Progenitor cell of endocrine pancreas (in vitro differentiated cells): ENCODE measurements around the gene RETREG1. TPM values are rescaled to one million over a fixed set of nuclear protein-coding genes. Genes with fewer than 3 reads are reported as not detected.

Source experiments
- DNase-seq: peaks from one replicate; pipeline ENCODE4 v3.0.0; 2021; ENCODE audit warnings: low spot score; ENCODE audit not compliant: unreplicated experiment
- H3K27ac Mint-ChIP-seq: 2 replicates; pipeline ENCODE4 v1.8.0; 2021; ENCODE audit warnings: mild to moderate bottlenecking, moderate library complexity, mixed read lengths
- H3K27me3 Mint-ChIP-seq: 2 replicates; pipeline ENCODE4 v1.8.0; 2021; ENCODE audit warnings: mixed read lengths
- H3K36me3 Mint-ChIP-seq: 2 replicates; pipeline ENCODE4 v1.8.0; 2022; ENCODE audit warnings: mixed read lengths; ENCODE audit not compliant: insufficient read depth
- H3K4me1 Mint-ChIP-seq: 2 replicates; pipeline ENCODE4 v1.8.0; 2021; ENCODE audit warnings: low read depth, mixed read lengths
- H3K4me3 Mint-ChIP-seq: 2 replicates; pipeline ENCODE4 v1.8.0; 2021; ENCODE audit warnings: low read depth, mild to moderate bottlenecking, moderate library complexity, mixed read lengths
- H3K9me3 Mint-ChIP-seq: 2 replicates; pipeline ENCODE4 v1.8.0; 2021; ENCODE audit warnings: low read depth, mixed read lengths
- total RNA-seq: library from RNA; stranded (reverse); gene quantifications from 2 replicates; pipeline ENCODE4 v1.2.1, GENCODE V29; 2021
- TF ChIP-seq, protein P1 (sequence below): fragments of 200-600 bp; sonication (generic); IDR thresholded peaks from one replicate; pipeline ENCODE4 v1.5.0; 2021; ENCODE audit warnings: antibody characterized with exemption, mild to moderate bottlenecking; ENCODE audit not compliant: unreplicated experiment

RETREG1 gene
- total RNA-seq, 1 donor from 2014 or later = 8.0 TPM

DNA sequence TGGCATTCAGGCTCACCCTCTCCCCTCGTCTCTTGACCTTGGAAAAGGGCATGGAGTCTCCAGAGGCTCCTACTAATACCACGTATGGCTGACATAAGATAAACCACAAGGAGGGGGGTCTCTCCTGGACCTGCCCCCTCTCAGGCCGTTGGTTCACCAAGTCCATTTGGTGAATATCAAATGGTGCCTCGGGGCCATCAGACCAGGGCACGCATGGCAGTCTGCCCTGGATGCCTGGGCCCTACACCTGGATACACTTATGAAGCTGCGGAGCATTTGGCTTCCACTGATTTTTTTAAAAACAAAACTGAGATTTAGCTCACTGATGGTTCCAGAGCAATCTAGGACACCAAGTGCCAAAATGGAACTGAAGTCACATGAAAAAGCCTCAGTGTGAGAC, 110.9 kb downstream of the RETREG1 start:
- Mint-ChIP-seq H3K9me3 (peaks cover 5% of the 10 kb centered on the region), H3K36me3 (no peaks in the 10 kb centered on the region), H3K27me3 (no peaks in the 10 kb centered on the region), H3K4me3 (no peak overlapping the region), H3K4me1 (peaks cover 11% of the 10 kb centered on the region), H3K27ac (no peak overlapping the region)
- TF ChIP-seq, protein P1, sequence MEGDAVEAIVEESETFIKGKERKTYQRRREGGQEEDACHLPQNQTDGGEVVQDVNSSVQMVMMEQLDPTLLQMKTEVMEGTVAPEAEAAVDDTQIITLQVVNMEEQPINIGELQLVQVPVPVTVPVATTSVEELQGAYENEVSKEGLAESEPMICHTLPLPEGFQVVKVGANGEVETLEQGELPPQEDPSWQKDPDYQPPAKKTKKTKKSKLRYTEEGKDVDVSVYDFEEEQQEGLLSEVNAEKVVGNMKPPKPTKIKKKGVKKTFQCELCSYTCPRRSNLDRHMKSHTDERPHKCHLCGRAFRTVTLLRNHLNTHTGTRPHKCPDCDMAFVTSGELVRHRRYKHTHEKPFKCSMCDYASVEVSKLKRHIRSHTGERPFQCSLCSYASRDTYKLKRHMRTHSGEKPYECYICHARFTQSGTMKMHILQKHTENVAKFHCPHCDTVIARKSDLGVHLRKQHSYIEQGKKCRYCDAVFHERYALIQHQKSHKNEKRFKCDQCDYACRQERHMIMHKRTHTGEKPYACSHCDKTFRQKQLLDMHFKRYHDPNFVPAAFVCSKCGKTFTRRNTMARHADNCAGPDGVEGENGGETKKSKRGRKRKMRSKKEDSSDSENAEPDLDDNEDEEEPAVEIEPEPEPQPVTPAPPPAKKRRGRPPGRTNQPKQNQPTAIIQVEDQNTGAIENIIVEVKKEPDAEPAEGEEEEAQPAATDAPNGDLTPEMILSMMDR = no peak
- no peak for DNase-seq

DNA sequence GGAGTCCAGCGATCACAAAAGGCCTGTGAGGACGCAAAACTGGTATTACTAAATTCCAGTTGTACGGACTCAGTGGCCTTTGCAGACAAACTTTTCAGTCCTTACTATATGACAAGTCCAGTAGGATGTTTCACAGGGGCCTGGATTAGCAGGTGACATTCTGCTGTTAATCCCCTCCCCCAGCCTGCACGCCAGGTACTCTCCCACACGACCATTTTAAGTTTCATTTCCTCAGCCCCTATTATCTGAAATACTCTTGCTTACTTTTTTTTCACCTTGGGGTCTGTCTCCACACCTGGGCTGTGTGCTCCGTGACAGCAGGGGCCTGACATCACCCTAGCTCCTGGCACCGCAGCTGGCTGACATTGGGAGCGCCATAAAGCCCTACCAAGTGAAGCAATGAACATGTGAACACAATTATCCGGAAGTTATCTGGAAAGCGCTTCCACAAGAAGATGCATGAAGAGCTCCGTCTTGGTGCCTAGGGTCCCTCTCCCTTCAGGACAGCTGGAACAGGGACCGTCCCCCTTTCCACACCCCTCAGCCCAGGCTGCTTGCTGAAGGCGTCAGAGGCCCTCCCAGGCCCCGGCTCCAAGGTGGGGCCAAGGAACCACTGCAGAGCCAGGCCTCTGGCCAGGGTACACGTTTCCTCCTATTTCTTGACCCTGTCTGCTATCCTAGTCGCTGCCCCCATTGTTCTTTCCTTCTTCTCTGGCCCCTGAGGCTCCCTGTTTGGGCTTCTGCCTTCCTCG, 111.5 kb downstream of the RETREG1 start:
- TF ChIP-seq, protein P1 = no peak
- H3K9me3 Mint-ChIP-seq = peaks cover 5% of the 10 kb centered on the region
- H3K27ac Mint-ChIP-seq = no peak overlapping the region
- no peak for DNase-seq
- no peak overlapping the region for H3K4me3 Mint-ChIP-seq
- no peaks in the 10 kb centered on the region for H3K36me3 Mint-ChIP-seq
- H3K27me3 Mint-ChIP-seq = no peaks in the 10 kb centered on the region
- peaks cover 11% of the 10 kb centered on the region for H3K4me1 Mint-ChIP-seq

- Mint-ChIP-seq H3K36me3 (no peaks in the 10 kb centered on the region), H3K4me3 (no peak overlapping the region), H3K27ac (peak overlapping the region; percentile 8), H3K27me3 (no peaks in the 10 kb centered on the region), H3K9me3 (peaks cover 5% of the 10 kb centered on the region), H3K4me1 (peaks cover 11% of the 10 kb centered on the region)
- TF ChIP-seq, protein P1 = no peak
- DNase-seq = no peak
These were observed 112.2 kb downstream of the RETREG1 start for GRCh38 chr5:16504571-16504970.

DNA sequence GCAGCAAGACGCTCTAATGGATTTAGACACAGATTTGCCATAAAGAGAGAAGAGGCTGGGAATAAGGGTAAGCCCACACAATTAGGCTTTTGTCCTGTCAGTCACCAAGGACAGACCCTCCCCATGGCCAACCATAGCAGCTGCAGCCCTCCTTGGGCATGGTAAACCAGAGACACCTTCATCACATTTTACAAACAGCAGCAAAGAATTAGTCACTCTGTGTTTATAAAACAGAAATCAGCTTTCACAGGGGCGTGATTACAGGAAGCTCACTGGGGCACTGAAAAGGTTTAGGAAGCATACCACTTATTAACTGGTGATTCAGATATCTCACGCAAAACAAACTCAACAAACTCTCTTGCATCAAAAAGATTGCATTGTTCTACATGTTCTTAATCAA, 113.9 kb downstream of the RETREG1 start:
- H3K4me1 Mint-ChIP-seq = peaks cover 3% of the 10 kb centered on the region
- H3K36me3 Mint-ChIP-seq = no peaks in the 10 kb centered on the region
- H3K27ac Mint-ChIP-seq = peak overlapping the region; percentile 58
- H3K4me3 Mint-ChIP-seq = no peak overlapping the region
- H3K9me3 Mint-ChIP-seq = peaks cover 8% of the 10 kb centered on the region
- TF ChIP-seq, protein P1 = no peak
- no peaks in the 10 kb centered on the region for H3K27me3 Mint-ChIP-seq
- no peak for DNase-seq

DNA sequence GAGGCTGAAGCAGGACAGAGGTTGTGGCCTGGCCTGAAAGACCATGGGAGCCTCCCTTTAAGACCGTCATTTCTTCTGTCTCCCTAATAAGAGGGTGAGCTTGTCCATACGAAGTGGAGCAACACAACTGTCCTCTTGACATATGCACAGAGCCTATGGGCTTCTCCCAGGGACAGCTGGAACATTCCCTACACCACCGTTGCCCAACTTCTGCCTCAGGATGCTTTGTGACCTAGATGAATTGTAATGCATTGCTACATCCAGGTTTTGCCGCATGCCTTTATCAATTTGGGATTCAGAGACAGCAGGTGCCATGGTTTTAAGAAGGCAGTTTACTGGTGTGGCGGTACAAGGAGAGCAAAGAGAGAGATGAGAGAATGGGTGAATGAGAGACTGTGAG, 116.8 kb downstream of the RETREG1 start:
- Mint-ChIP-seq H3K36me3 (peaks cover 2% of the 10 kb centered on the region), H3K4me1 (peaks cover 2% of the 10 kb centered on the region), H3K27me3 (no peaks in the 10 kb centered on the region), H3K27ac (no peak overlapping the region), H3K9me3 (peaks cover 21% of the 10 kb centered on the region), H3K4me3 (no peak overlapping the region)
- no peak for DNase-seq
- TF ChIP-seq, protein P1 = no peak
